ENCODE data around the gene ABTB2. TPM values are rescaled to one million over a fixed set of nuclear protein-coding genes. Genes with fewer than 3 reads are reported as not detected.

The ABTB2 gene
- total RNA-seq, 2 experiments from 2014 or later = 0.06 to 0.09 TPM

GRCh38 chr11:34278175-34278574 lies 79.6 kb downstream of the ABTB2 start:
- Histone ChIP-seq H3K27ac (ENCODE audit: low read depth, low read length, poor library complexity, severe bottlenecking) (no peak overlapping the region), H4K20me1 (ENCODE audit: insufficient read depth, low read length) (no peaks in the 10 kb centered on the region), H3K4me1 (ENCODE audit: insufficient read depth, low read length, poor library complexity, severe bottlenecking) (no peaks in the 10 kb centered on the region), H3K36me3 (ENCODE audit: insufficient read depth, low read length) (no peaks in the 10 kb centered on the region), H3K79me2 (ENCODE audit: insufficient read depth, low read depth, low read length) (no peaks in the 10 kb centered on the region), H2AFZ (ENCODE audit: low read length) (no peak overlapping the region), H3K4me3 (ENCODE audit: low read depth, low read length, poor library complexity, severe bottlenecking) (no peak overlapping the region), H3K4me2 (ENCODE audit: low read length) (no peak overlapping the region), H3K9me2 (ENCODE audit: insufficient read depth, low read length) (no peaks in the 10 kb centered on the region), H3K9me3 (ENCODE audit: low read length) (no peaks in the 10 kb centered on the region)
- ChIA-PET CTCF (ENCODE audit: unreplicated experiment) (no interaction called here), POLR2A (interaction anchor here (0.7 kb wide), 1 partner anchor 31 kb away, joined by 3 read pairs; no protein-coding TSS in a partner anchor)
- no TSS peak for BruUV-seq (replicated peaks)
- TF ChIP-seq, protein P1, sequence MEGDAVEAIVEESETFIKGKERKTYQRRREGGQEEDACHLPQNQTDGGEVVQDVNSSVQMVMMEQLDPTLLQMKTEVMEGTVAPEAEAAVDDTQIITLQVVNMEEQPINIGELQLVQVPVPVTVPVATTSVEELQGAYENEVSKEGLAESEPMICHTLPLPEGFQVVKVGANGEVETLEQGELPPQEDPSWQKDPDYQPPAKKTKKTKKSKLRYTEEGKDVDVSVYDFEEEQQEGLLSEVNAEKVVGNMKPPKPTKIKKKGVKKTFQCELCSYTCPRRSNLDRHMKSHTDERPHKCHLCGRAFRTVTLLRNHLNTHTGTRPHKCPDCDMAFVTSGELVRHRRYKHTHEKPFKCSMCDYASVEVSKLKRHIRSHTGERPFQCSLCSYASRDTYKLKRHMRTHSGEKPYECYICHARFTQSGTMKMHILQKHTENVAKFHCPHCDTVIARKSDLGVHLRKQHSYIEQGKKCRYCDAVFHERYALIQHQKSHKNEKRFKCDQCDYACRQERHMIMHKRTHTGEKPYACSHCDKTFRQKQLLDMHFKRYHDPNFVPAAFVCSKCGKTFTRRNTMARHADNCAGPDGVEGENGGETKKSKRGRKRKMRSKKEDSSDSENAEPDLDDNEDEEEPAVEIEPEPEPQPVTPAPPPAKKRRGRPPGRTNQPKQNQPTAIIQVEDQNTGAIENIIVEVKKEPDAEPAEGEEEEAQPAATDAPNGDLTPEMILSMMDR (conservative IDR thresholded peaks at IDR 0.05; ENCODE audit: low read length) = no peak
- no peak for TF ChIP-seq EZH2phosphoT487 (IDR thresholded peaks at IDR 0.05; ENCODE audit: borderline replicate concordance, low read depth, low read length)
- intact Hi-C loops (cut with micrococcal nuclease; ENCODE audit: unreplicated experiment) = no loop called here
- no peak for DNase-seq (ENCODE audit: low spot score)

DNA sequence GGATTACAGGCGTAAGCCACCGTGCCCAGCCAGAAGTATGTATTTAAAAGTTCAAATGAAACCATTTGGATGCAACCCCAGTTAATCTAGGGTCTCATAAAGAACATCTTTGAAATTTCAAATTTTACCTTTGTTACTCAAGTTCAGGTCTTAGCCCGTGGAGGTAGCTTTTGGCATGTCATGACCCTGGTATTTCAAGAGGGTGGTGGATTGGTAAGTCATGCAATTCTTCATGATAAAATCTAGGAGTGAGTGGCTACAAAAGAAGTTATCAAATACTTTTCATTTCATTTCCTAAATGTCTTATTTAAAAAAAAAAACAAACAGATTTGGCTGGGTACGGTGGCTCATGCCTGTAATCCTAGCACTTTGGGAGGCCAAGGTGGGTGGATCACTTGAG lies 80.6 kb downstream of the ABTB2 start:
- Histone ChIP-seq H3K4me2 (ENCODE audit: low read length) (no peak overlapping the region), H2AFZ (ENCODE audit: low read length) (no peak overlapping the region), H3K36me3 (ENCODE audit: insufficient read depth, low read length) (no peaks in the 10 kb centered on the region), H4K20me1 (ENCODE audit: insufficient read depth, low read length) (no peaks in the 10 kb centered on the region), H3K27ac (ENCODE audit: low read depth, low read length, poor library complexity, severe bottlenecking) (no peak overlapping the region), H3K4me1 (ENCODE audit: insufficient read depth, low read length, poor library complexity, severe bottlenecking) (no peaks in the 10 kb centered on the region), H3K79me2 (ENCODE audit: insufficient read depth, low read depth, low read length) (no peaks in the 10 kb centered on the region), H3K9me2 (ENCODE audit: insufficient read depth, low read length) (no peaks in the 10 kb centered on the region), H3K9me3 (ENCODE audit: low read length) (no peaks in the 10 kb centered on the region), H3K4me3 (ENCODE audit: low read depth, low read length, poor library complexity, severe bottlenecking) (no peak overlapping the region)
- TF ChIP-seq EZH2phosphoT487 (IDR thresholded peaks at IDR 0.05; ENCODE audit: borderline replicate concordance, low read depth, low read length) = no peak
- TF ChIP-seq, protein P1 (conservative IDR thresholded peaks at IDR 0.05; ENCODE audit: low read length) = no peak
- no TSS peak for BruUV-seq (replicated peaks)
- ChIA-PET CTCF (ENCODE audit: unreplicated experiment) (no interaction called here), POLR2A (no interaction called here)
- DNase-seq (ENCODE audit: low spot score) = no peak
- intact Hi-C loops (cut with micrococcal nuclease; ENCODE audit: unreplicated experiment) = no loop called here

- ChIA-PET POLR2A (no interaction called here), CTCF (ENCODE audit: unreplicated experiment) (no interaction called here)
- H2AFZ ChIP-seq (ENCODE audit: low read length) = no peak overlapping the region
- no peak for DNase-seq (ENCODE audit: low spot score)
- no peak overlapping the region for H3K4me2 ChIP-seq (ENCODE audit: low read length)
- H3K36me3 ChIP-seq (ENCODE audit: insufficient read depth, low read length) = no peaks in the 10 kb centered on the region
- no peaks in the 10 kb centered on the region for H3K9me3 ChIP-seq (ENCODE audit: low read length)
- no peaks in the 10 kb centered on the region for H3K79me2 ChIP-seq (ENCODE audit: insufficient read depth, low read depth, low read length)
- no peaks in the 10 kb centered on the region for H3K9me2 ChIP-seq (ENCODE audit: insufficient read depth, low read length)
- TF ChIP-seq, protein P1 (conservative IDR thresholded peaks at IDR 0.05; ENCODE audit: low read length) = no peak
- no peak for TF ChIP-seq EZH2phosphoT487 (IDR thresholded peaks at IDR 0.05; ENCODE audit: borderline replicate concordance, low read depth, low read length)
- intact Hi-C loops (cut with micrococcal nuclease; ENCODE audit: unreplicated experiment) = no loop called here
- no peaks in the 10 kb centered on the region for H3K4me1 ChIP-seq (ENCODE audit: insufficient read depth, low read length, poor library complexity, severe bottlenecking)
- no TSS peak for BruUV-seq (replicated peaks)
- no peak overlapping the region for H3K4me3 ChIP-seq (ENCODE audit: low read depth, low read length, poor library complexity, severe bottlenecking)
- no peaks in the 10 kb centered on the region for H4K20me1 ChIP-seq (ENCODE audit: insufficient read depth, low read length)
- H3K27ac ChIP-seq (ENCODE audit: low read depth, low read length, poor library complexity, severe bottlenecking) = no peak overlapping the region
These were observed 81.4 kb downstream of the ABTB2 start for GRCh38 chr11:34276352-34276864.
